ENCODE results near the gene TSC1.

DNA sequence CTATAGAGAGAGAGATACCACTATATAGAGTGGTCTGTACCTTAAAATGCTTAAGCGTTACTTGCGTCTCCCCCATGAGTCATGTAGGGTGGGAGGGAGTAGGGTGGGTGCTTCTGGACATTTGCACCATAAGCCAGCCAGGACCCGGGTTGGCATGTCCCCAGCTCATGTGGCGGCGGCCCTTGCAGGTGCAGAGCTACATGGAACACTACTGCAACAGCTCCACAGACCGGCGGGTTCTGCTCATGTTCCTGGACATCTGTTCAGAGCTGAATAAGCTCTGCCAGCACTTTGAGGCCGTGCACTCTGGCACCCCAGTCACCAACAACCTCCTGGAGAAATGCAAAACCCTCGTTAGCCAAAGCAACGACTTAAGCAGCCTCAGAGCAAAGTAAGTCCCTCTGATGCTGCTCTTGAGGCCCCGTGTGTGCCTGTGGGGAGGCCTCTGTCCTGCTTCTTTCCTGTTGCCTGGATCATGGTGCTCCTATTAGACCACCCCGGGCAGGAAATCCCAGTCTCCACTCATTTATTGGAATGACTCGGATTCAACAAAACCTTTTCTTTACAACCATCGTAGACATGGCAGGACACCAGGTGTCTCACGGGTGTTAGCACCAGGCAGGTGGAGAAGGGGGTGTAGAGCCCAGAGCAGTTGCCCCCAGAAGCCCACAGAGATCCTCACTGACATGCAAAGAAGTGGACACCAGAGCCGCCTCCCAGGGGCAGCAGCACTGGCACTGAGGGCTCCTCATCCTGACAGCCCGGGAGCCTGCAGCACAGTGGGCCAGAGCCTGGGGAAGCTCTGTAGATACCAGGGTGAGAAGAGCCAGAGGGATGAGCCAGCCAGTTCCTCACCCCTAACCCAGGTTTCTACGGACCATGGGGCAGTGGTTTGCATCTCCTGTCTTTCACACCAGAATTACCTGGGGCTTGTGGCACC, 57.0 kb downstream of the TSC1 start:
- TF ChIP-seq, protein P1, sequence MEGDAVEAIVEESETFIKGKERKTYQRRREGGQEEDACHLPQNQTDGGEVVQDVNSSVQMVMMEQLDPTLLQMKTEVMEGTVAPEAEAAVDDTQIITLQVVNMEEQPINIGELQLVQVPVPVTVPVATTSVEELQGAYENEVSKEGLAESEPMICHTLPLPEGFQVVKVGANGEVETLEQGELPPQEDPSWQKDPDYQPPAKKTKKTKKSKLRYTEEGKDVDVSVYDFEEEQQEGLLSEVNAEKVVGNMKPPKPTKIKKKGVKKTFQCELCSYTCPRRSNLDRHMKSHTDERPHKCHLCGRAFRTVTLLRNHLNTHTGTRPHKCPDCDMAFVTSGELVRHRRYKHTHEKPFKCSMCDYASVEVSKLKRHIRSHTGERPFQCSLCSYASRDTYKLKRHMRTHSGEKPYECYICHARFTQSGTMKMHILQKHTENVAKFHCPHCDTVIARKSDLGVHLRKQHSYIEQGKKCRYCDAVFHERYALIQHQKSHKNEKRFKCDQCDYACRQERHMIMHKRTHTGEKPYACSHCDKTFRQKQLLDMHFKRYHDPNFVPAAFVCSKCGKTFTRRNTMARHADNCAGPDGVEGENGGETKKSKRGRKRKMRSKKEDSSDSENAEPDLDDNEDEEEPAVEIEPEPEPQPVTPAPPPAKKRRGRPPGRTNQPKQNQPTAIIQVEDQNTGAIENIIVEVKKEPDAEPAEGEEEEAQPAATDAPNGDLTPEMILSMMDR (IDR thresholded peaks at IDR 0.05), result no peak
- no peak for TF ChIP-seq POLR2A (IDR thresholded peaks at IDR 0.05)
